ENCODE data around the gene PSRC1.

DNA sequence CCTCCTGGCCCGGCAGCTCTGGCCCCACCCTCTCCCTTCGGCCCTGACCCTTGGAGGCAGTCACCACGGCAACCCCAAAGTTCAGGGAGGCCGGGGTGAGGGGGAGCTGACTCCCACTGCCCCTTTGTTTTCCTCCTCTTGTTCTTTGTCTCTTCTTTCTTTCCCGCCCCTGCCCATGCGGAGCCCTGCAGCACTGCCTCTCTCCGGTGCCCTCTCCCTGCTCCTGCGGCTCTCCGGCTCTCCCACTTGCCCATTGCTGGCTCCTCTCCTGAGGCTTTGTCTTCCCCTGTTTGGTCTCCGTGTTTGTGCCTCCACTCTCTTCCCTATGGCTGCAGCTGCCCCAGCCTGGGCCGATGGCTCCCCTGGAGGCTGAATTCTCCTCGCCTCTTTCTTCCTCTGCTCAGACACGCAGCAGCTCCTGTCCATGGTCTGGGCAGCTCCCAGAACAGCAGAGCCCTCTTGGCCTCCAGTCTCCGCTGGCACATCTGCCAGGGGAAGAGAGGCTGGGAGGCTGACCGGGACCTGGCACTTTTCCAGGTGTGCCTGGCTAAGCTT, 27.8 kb downstream of the PSRC1 start:
- TF ChIP-seq, protein P1, sequence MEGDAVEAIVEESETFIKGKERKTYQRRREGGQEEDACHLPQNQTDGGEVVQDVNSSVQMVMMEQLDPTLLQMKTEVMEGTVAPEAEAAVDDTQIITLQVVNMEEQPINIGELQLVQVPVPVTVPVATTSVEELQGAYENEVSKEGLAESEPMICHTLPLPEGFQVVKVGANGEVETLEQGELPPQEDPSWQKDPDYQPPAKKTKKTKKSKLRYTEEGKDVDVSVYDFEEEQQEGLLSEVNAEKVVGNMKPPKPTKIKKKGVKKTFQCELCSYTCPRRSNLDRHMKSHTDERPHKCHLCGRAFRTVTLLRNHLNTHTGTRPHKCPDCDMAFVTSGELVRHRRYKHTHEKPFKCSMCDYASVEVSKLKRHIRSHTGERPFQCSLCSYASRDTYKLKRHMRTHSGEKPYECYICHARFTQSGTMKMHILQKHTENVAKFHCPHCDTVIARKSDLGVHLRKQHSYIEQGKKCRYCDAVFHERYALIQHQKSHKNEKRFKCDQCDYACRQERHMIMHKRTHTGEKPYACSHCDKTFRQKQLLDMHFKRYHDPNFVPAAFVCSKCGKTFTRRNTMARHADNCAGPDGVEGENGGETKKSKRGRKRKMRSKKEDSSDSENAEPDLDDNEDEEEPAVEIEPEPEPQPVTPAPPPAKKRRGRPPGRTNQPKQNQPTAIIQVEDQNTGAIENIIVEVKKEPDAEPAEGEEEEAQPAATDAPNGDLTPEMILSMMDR (IDR thresholded peaks at IDR 0.05): peak in 1 of 3 experiments; percentile 26
- TF ChIP-seq POLR2A (IDR thresholded peaks at IDR 0.05; ENCODE audit: low read depth): no peak
- no peak for TF ChIP-seq POLR2AphosphoS5 (IDR thresholded peaks at IDR 0.05)
